H9 (cell line): ENCODE results near the gene PRSS38. TPM values are rescaled to one million over a fixed set of nuclear protein-coding genes. Genes with fewer than 3 reads are reported as not detected.

Source experiments
- DNase-seq: peaks from one replicate; pipeline ENCODE4 v3.0.0-alpha.2; 2017
- H2AFZ ChIP-seq: one replicate; pipeline ENCODE4 v1.6.1; 2013; ENCODE audit warnings: mild to moderate bottlenecking, low read length, control low read depth, moderate library complexity
- H2AK5ac ChIP-seq: 2 replicates; pipeline ENCODE4 v1.6.1; 2013; ENCODE audit warnings: low read length, control low read depth, mixed read lengths; ENCODE audit not compliant: insufficient read length
- H2BK120ac ChIP-seq: one replicate; pipeline ENCODE4 v1.6.1; 2013; ENCODE audit warnings: low read depth, mild to moderate bottlenecking, low read length, control low read depth, inconsistent platforms; ENCODE audit not compliant: poor library complexity, severe bottlenecking
- H2BK12ac ChIP-seq: 2 replicates; pipeline ENCODE4 v1.6.1; 2013; ENCODE audit warnings: low read length, control low read depth, mixed read lengths, low read depth; ENCODE audit not compliant: insufficient read length
- H2BK15ac ChIP-seq: 2 replicates; pipeline ENCODE4 v1.6.1; 2013; ENCODE audit warnings: low read depth, low read length, control low read depth
- H2BK20ac ChIP-seq: one replicate; pipeline ENCODE4 v1.6.1; 2013; ENCODE audit warnings: low read depth, mild to moderate bottlenecking, low read length, control low read depth, inconsistent platforms; ENCODE audit not compliant: poor library complexity, severe bottlenecking
- H2BK5ac ChIP-seq: 2 replicates; pipeline ENCODE4 v1.6.1; 2013; ENCODE audit warnings: low read length, control low read depth, mixed read lengths; ENCODE audit not compliant: insufficient read length
- H3K14ac ChIP-seq: 2 replicates; pipeline ENCODE4 v1.6.1; 2013; ENCODE audit warnings: low read length, control low read depth; ENCODE audit not compliant: insufficient read depth
- H3K18ac ChIP-seq: 2 replicates; pipeline ENCODE4 v1.6.1; 2013; ENCODE audit warnings: low read depth, mild to moderate bottlenecking, mixed read lengths, low read length, control low read depth; ENCODE audit not compliant: insufficient read length
- H3K23ac ChIP-seq: 2 replicates; pipeline ENCODE4 v1.6.1; 2013; ENCODE audit warnings: low read length, control low read depth, mixed read lengths, low read depth; ENCODE audit not compliant: insufficient read length
- H3K23me2 ChIP-seq: 2 replicates; pipeline ENCODE4 v1.6.1; 2013; ENCODE audit warnings: low read depth, mild to moderate bottlenecking, mixed read lengths, low read length, control low read depth; ENCODE audit not compliant: insufficient read length, poor library complexity, severe bottlenecking
- H3K27ac ChIP-seq: 2 replicates; pipeline ENCODE4 v1.5.1; 2013; ENCODE audit warnings: low read length, control low read depth, mixed read lengths, low read depth; ENCODE audit not compliant: insufficient read length
- H3K27me3 ChIP-seq: 2 replicates; pipeline ENCODE4 v1.6.1; 2013; ENCODE audit warnings: low read length, control low read depth, inconsistent platforms; ENCODE audit not compliant: insufficient read depth
- H3K4ac ChIP-seq: 2 replicates; pipeline ENCODE4 v1.6.1; 2013; ENCODE audit warnings: low read depth, mild to moderate bottlenecking, control low read depth, inconsistent platforms, low read length, moderate library complexity
- H3K4me1 ChIP-seq: 2 replicates; pipeline ENCODE4 v1.6.1; 2013; ENCODE audit warnings: low read length, control low read depth, inconsistent platforms; ENCODE audit not compliant: insufficient read depth
- H3K4me2 ChIP-seq: 2 replicates; pipeline ENCODE4 v1.6.1; 2013; ENCODE audit warnings: low read length, control low read depth, mixed read lengths; ENCODE audit not compliant: insufficient read length, insufficient read depth
- H3K56ac ChIP-seq: 2 replicates; pipeline ENCODE4 v1.6.1; 2013; ENCODE audit warnings: low read depth, mild to moderate bottlenecking, mixed read lengths, low read length, control low read depth; ENCODE audit not compliant: insufficient read length
- H3K79me1 ChIP-seq: 2 replicates; pipeline ENCODE4 v1.6.1; 2013; ENCODE audit warnings: low read depth, mild to moderate bottlenecking, moderate library complexity, low read length, control low read depth, inconsistent platforms; ENCODE audit not compliant: insufficient read depth, poor library complexity, severe bottlenecking
- H3K79me2 ChIP-seq: 2 replicates; pipeline ENCODE4 v1.6.1; 2013; ENCODE audit warnings: low read length, control low read depth, inconsistent platforms; ENCODE audit not compliant: insufficient read depth
- H3K9ac ChIP-seq: 2 replicates; pipeline ENCODE4 v1.6.1; 2013; ENCODE audit warnings: low read length, control low read depth, mixed read lengths; ENCODE audit not compliant: insufficient read length; ENCODE audit errors: extremely low read depth
- H3K9me3 ChIP-seq: one replicate; pipeline ENCODE4 v1.6.1; 2013; ENCODE audit warnings: low read depth, low read length, inconsistent platforms; ENCODE audit not compliant: control insufficient read depth
- H3T11ph ChIP-seq: one replicate; pipeline ENCODE4 v1.6.1; 2013; ENCODE audit warnings: mild to moderate bottlenecking, low read length, control low read depth, inconsistent platforms
- H4K20me1 ChIP-seq: one replicate; pipeline ENCODE4 v1.6.1; 2013; ENCODE audit not compliant: control insufficient read depth, insufficient read length, insufficient read depth
- H4K5ac ChIP-seq: 2 replicates; pipeline ENCODE4 v1.6.1; 2013; ENCODE audit warnings: low read depth, mild to moderate bottlenecking, mixed read lengths, low read length, control low read depth; ENCODE audit not compliant: insufficient read length
- H4K8ac ChIP-seq: replicated peaks from 2 replicates; pipeline ENCODE4 v1.6.1; 2013; ENCODE audit warnings: low read length, control low read depth, mixed read lengths, low read depth; ENCODE audit not compliant: insufficient read length
- H4K91ac ChIP-seq: 2 replicates; pipeline ENCODE4 v1.6.1; 2013; ENCODE audit warnings: low read depth, mild to moderate bottlenecking, moderate library complexity, mixed read lengths, low read length, control low read depth; ENCODE audit not compliant: insufficient read length
- H3K27ac Mint-ChIP-seq, 3 experiments: 2 replicates in 2 of 3; 3 replicates in 1 of 3; pipeline ENCODE4 v1.8.0; 2020 to 2021; ENCODE audit warnings: mixed read lengths in 3 of 3, mild to moderate bottlenecking in 1 of 3, moderate library complexity in 1 of 3
- H3K27me3 Mint-ChIP-seq: 2 replicates; pipeline ENCODE4 v1.8.0; 2021; ENCODE audit warnings: low read depth, mild to moderate bottlenecking, moderate library complexity, mixed read lengths
- H3K36me3 Mint-ChIP-seq, 3 experiments: 2 replicates in 2 of 3; 3 replicates in 1 of 3; pipeline ENCODE4 v1.8.0; 2020 to 2021; ENCODE audit warnings: low read depth in 3 of 3, mixed read lengths in 3 of 3; ENCODE audit not compliant: insufficient read depth in 1 of 3
- H3K4me1 Mint-ChIP-seq, 2 experiments: 2 replicates each; pipeline ENCODE4 v1.8.0; 2020; ENCODE audit warnings: mixed read lengths in 2 of 2
- H3K4me3 Mint-ChIP-seq, 2 experiments: 2 replicates in 1 of 2; 3 replicates in 1 of 2; pipeline ENCODE4 v1.8.0; 2020 to 2021; ENCODE audit warnings: mild to moderate bottlenecking in 2 of 2, mixed read lengths in 2 of 2, moderate library complexity in 1 of 2
- H3K9me3 Mint-ChIP-seq, 2 experiments: 2 replicates in 1 of 2; 3 replicates in 1 of 2; pipeline ENCODE4 v1.8.0; 2020; ENCODE audit warnings: mild to moderate bottlenecking in 2 of 2, mixed read lengths in 2 of 2, moderate library complexity in 1 of 2
- WGBS: extraction: QIAGEN DNeasy Blood & Tissue Kit; methylation state at CpG from one replicate; pipeline ENCODE4 v1.1.7; 2013; ENCODE audit warnings: missing lambda C conversion rate, low lambda C conversion rate, mixed read lengths; ENCODE audit not compliant: insufficient read length; ENCODE audit errors: extremely low coverage; 5-methylcytosine and 5-hydroxymethylcytosine counted together
- total RNA-seq: library from RNA; stranded (reverse); gene quantifications from 2 replicates; pipeline ENCODE4 v1.2.1, GENCODE V29; 2021
- TF ChIP-seq, protein P1 (sequence below): fragments of 200-600 bp; sonication (generic); conservative IDR thresholded peaks from 3 replicates; pipeline ENCODE4 v1.8.0; 2021; ENCODE audit warnings: antibody characterized with exemption, mild to moderate bottlenecking

Gene PRSS38
- total RNA-seq, 1 experiment from 2014 or later, result not detected

DNA sequence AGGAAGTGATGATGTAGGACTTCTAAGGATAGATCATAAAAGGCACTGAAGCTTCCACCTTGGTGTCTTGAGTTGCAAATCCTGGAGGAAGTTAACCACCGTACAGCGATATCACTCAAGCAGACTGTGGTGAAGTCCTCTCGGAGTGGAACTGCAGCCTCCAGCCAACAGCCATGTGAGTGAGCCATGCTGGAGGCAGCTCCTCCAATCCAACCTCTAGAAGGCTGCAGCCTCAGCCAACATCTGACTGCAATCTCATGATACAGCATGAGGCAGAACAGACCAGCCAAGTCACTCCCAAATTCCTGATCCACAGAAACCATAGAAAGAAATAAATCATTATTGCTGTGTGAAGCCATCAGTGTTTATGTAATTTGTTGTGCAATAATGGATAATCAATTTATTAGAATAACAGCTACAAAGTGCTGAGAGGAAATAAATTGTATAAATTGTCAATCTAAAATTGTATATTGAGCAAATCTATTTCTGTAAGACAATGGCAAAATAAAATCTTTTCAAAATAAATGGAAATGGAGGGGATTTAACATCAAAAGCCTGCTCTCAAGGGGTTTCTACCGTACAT, 65.0 kb downstream of the PRSS38 start:
- no peaks in the 10 kb centered on the region for H3K79me1 ChIP-seq

More for the DNA sequence above, 65.0 kb downstream of the PRSS38 start:
- H3K79me2 ChIP-seq, result no peaks in the 10 kb centered on the region
- peaks cover 2 to 4% of the 10 kb centered on the region in 2 experiments; a peak in 2 of 5 replicates for H3K9me3 Mint-ChIP-seq
- H3K56ac ChIP-seq, result no peak overlapping the region
- H4K20me1 ChIP-seq, result no peaks in the 10 kb centered on the region
- H2BK15ac ChIP-seq, result no peak overlapping the region
- TF ChIP-seq, protein P1, sequence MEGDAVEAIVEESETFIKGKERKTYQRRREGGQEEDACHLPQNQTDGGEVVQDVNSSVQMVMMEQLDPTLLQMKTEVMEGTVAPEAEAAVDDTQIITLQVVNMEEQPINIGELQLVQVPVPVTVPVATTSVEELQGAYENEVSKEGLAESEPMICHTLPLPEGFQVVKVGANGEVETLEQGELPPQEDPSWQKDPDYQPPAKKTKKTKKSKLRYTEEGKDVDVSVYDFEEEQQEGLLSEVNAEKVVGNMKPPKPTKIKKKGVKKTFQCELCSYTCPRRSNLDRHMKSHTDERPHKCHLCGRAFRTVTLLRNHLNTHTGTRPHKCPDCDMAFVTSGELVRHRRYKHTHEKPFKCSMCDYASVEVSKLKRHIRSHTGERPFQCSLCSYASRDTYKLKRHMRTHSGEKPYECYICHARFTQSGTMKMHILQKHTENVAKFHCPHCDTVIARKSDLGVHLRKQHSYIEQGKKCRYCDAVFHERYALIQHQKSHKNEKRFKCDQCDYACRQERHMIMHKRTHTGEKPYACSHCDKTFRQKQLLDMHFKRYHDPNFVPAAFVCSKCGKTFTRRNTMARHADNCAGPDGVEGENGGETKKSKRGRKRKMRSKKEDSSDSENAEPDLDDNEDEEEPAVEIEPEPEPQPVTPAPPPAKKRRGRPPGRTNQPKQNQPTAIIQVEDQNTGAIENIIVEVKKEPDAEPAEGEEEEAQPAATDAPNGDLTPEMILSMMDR, result no peak
- H3K4me2 ChIP-seq, result no peak overlapping the region
- no peak overlapping the region for H3K18ac ChIP-seq
- H2BK20ac ChIP-seq, result no peak overlapping the region
- H3K23me2 ChIP-seq, result no peaks in the 10 kb centered on the region
- no peak overlapping the region for H2BK120ac ChIP-seq
- no peak for DNase-seq
- H3K9me3 ChIP-seq, result no peaks in the 10 kb centered on the region
- H3K23ac ChIP-seq, result no peak overlapping the region
- H3K27ac ChIP-seq, result no peak overlapping the region
- no peak overlapping the region for H3K14ac ChIP-seq
- H3K27me3 Mint-ChIP-seq, result peaks cover 45% of the 10 kb centered on the region
- H4K8ac ChIP-seq, result no peak overlapping the region
- no peaks in the 10 kb centered on the region for H3K4me1 ChIP-seq
- no peak overlapping the region for H3K27ac Mint-ChIP-seq
- H3K4me3 Mint-ChIP-seq, result no peak overlapping the region
- no peaks in the 10 kb centered on the region for H3K27me3 ChIP-seq
- no peak overlapping the region for H2AK5ac ChIP-seq
- H3K4ac ChIP-seq, result no peak overlapping the region
- no peak overlapping the region for H2BK12ac ChIP-seq
- no peaks in the 10 kb centered on the region; a peak in 2 of 7 replicates for H3K36me3 Mint-ChIP-seq
- H2BK5ac ChIP-seq, result no peak overlapping the region
- H3K4me1 Mint-ChIP-seq, result peaks cover 0 to under 1% of the 10 kb centered on the region in 2 experiments; a peak in 3 of 4 replicates
- no peak overlapping the region for H3K9ac ChIP-seq
- H2AFZ ChIP-seq, result no peak overlapping the region
- no peak overlapping the region for H3T11ph ChIP-seq
- no peak overlapping the region for H4K5ac ChIP-seq
- no CpG with 5 or more reads among the region's 4 CpGs for WGBS
- H4K91ac ChIP-seq, result no peak overlapping the region
